ENCODE results near the gene C4orf50.

C4orf50 gene

DNA sequence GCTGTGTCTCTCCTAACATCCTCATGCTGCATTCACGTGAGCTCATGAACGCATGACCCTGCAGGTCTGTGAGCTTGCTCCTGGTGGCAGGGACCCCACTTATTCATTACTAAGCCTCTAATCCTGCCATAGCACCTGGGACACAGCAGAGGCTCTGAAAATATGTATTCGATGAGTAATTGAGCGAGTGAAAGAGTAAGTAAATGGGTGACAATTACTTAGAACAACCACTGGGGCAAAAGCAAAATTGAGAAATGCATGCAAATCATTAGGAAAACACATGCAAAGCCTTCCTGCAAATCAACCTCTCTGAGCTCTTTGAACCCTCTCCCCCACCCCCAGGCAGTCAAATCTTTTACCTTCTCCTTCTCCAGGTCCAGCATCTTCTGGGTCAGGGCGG lies 23.6 kb upstream of the C4orf50 start:
- Histone ChIP-seq H3K4me1 (ENCODE audit: insufficient read depth, poor library complexity, severe bottlenecking) (no peaks in the 10 kb centered on the region), H3K27ac (ENCODE audit: poor library complexity, severe bottlenecking) (no peak overlapping the region), H3K4me3 (ENCODE audit: severe bottlenecking) (no peak overlapping the region), H3K9me3 (ENCODE audit: severe bottlenecking) (no peaks in the 10 kb centered on the region), H3K27me3 (ENCODE audit: insufficient read depth, poor library complexity, severe bottlenecking) (peaks cover 10% of the 10 kb centered on the region), H3K36me3 (ENCODE audit: low read depth) (no peaks in the 10 kb centered on the region)
- TF ChIP-seq, protein P1, sequence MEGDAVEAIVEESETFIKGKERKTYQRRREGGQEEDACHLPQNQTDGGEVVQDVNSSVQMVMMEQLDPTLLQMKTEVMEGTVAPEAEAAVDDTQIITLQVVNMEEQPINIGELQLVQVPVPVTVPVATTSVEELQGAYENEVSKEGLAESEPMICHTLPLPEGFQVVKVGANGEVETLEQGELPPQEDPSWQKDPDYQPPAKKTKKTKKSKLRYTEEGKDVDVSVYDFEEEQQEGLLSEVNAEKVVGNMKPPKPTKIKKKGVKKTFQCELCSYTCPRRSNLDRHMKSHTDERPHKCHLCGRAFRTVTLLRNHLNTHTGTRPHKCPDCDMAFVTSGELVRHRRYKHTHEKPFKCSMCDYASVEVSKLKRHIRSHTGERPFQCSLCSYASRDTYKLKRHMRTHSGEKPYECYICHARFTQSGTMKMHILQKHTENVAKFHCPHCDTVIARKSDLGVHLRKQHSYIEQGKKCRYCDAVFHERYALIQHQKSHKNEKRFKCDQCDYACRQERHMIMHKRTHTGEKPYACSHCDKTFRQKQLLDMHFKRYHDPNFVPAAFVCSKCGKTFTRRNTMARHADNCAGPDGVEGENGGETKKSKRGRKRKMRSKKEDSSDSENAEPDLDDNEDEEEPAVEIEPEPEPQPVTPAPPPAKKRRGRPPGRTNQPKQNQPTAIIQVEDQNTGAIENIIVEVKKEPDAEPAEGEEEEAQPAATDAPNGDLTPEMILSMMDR (IDR thresholded peaks at IDR 0.05; ENCODE audit: poor library complexity, severe bottlenecking) = no peak
- ATAC-seq (ENCODE audit: low read depth) (no peak), DNase-seq (ENCODE audit: low spot score) (no peak)

DNA sequence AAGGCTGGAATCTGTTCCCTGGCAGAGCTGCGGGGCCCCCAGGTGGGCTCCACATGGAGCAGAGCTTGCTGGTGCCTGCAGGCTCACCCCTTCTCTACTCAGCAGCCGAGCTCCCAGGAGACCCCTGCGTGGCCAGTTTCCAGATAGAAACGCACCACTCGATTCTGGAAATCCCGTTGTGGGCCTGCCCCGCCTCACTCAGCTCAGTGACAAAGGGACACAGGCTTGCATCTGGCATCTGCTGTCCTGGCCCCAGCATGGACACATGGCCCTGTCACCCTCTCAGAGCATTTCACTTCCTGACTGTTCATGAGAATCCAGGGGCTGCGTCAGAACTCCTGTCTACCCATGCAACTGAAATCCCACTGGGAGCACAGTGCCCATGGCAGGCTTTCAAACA lies 20.5 kb upstream of the C4orf50 start:
- no peaks in the 10 kb centered on the region for H3K27me3 ChIP-seq (ENCODE audit: insufficient read depth, poor library complexity, severe bottlenecking)
- TF ChIP-seq, protein P1 (IDR thresholded peaks at IDR 0.05; ENCODE audit: poor library complexity, severe bottlenecking) = no peak
- H3K36me3 ChIP-seq (ENCODE audit: low read depth) = no peaks in the 10 kb centered on the region
- H3K27ac ChIP-seq (ENCODE audit: poor library complexity, severe bottlenecking) = no peak overlapping the region
- no peak overlapping the region for H3K4me3 ChIP-seq (ENCODE audit: severe bottlenecking)
- no peaks in the 10 kb centered on the region for H3K4me1 ChIP-seq (ENCODE audit: insufficient read depth, poor library complexity, severe bottlenecking)
- ATAC-seq (ENCODE audit: low read depth) (no peak), DNase-seq (ENCODE audit: low spot score) (no peak)
- H3K9me3 ChIP-seq (ENCODE audit: severe bottlenecking) = no peaks in the 10 kb centered on the region

DNA sequence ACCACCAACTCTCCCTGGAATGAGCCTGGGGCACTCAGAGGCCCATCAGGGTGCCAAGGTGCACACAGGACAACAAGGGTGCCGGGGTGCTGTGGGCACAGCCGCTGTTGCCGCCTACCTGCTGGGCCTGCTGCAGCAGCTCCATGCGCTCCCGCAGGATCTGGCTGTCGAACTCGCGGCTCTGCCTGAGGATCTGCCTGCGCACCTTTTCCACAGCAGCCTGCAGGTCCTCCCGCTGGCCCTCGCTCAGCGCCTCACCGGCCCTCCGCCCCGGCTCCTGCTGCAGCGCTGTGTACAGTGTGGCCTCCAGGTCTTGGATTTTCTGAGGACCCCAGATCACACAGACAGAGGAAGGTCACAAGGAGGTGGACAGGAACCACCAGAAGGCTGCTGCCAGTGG lies 17.6 kb upstream of the C4orf50 start:
- no peaks in the 10 kb centered on the region for H3K4me1 ChIP-seq (ENCODE audit: insufficient read depth, poor library complexity, severe bottlenecking)
- DNase-seq (ENCODE audit: low spot score) = no peak
- TF ChIP-seq, protein P1 (IDR thresholded peaks at IDR 0.05; ENCODE audit: poor library complexity, severe bottlenecking) = no peak
- no peak for ATAC-seq (ENCODE audit: low read depth)
- H3K27ac ChIP-seq (ENCODE audit: poor library complexity, severe bottlenecking) = no peak overlapping the region
- H3K9me3 ChIP-seq (ENCODE audit: severe bottlenecking) = no peaks in the 10 kb centered on the region
- no peaks in the 10 kb centered on the region for H3K27me3 ChIP-seq (ENCODE audit: insufficient read depth, poor library complexity, severe bottlenecking)
- H3K36me3 ChIP-seq (ENCODE audit: low read depth) = no peaks in the 10 kb centered on the region
- no peak overlapping the region for H3K4me3 ChIP-seq (ENCODE audit: severe bottlenecking)

DNA sequence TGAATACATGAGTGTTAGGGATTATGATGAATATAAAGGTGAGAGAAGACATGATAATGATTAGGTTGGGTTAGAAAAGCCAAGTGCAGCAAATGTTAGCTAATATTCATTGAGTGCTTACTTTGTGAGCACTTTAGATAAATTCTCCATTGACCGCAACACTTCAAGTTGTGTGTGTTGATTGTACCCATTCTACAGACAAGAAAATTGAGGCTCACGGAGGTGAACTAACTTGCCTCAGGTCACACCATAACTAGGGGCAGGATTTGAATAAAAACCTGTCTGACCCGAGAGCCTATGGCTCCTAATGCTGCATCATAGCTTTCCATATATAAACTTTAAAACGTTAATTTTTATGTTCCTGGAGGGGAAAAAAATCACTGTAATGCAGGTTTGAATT lies 15.2 kb upstream of the C4orf50 start:
- H3K9me3 ChIP-seq (ENCODE audit: severe bottlenecking) = no peaks in the 10 kb centered on the region
- H3K36me3 ChIP-seq (ENCODE audit: low read depth) = no peaks in the 10 kb centered on the region
- H3K4me3 ChIP-seq (ENCODE audit: severe bottlenecking) = no peak overlapping the region
- no peak overlapping the region for H3K27ac ChIP-seq (ENCODE audit: poor library complexity, severe bottlenecking)
- no peak for DNase-seq (ENCODE audit: low spot score)
- TF ChIP-seq, protein P1 (IDR thresholded peaks at IDR 0.05; ENCODE audit: poor library complexity, severe bottlenecking) = no peak
- H3K4me1 ChIP-seq (ENCODE audit: insufficient read depth, poor library complexity, severe bottlenecking) = no peaks in the 10 kb centered on the region
- H3K27me3 ChIP-seq (ENCODE audit: insufficient read depth, poor library complexity, severe bottlenecking) = no peaks in the 10 kb centered on the region
- no peak for ATAC-seq (ENCODE audit: low read depth)

DNA sequence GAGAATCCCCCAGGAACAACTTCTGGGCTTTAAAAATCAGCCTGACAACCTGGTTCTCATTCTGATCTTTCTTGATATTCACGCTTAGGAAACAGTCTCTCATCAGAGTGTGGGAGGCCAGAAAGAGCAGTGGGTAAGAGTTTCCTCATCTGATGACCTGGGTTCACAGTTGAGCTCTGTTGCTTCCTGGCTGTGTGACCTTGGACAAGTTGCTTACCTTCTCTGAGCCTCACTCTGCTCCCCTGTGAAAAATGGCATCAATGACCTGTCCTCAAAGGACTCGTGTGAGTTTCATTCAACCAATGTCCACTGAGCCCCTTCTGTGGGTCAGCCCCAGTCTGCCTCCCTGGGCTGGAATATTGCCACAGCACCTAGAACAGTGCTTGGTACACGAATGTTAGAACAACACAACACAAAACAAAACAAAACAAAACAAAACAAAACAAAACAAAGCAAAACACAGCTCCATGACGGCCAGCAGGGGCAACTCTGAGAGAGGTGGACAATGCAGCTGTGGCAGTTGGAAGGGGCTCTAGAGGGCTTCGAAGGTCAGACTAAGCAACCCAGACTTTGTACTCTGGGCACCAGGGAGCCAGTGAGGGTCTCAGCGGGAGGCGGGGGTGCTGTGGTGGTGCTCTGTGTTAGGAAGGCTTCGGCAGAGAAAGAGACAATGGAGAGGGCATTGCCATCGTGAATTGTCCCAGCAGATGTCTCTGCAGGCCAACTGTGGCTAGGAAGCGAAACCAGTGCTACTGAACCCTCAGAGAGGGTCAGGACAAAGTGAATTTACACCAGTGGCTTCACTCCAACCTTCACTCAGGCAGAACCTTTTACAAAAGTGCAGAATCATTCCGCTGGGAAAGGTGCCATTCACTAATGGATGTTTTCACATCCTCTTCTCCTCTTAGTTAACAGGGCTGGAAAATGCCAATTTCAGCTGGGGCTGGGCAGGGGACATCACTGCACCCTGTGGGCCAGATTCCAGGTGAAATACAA lies 14.3 kb upstream of the C4orf50 start:
- H3K27ac ChIP-seq (ENCODE audit: poor library complexity, severe bottlenecking) = no peak overlapping the region
- DNase-seq (ENCODE audit: low spot score) = no peak
- H3K4me3 ChIP-seq (ENCODE audit: severe bottlenecking) = no peak overlapping the region
- TF ChIP-seq, protein P1 (IDR thresholded peaks at IDR 0.05; ENCODE audit: poor library complexity, severe bottlenecking) = no peak
- H3K36me3 ChIP-seq (ENCODE audit: low read depth) = no peaks in the 10 kb centered on the region
- ATAC-seq (ENCODE audit: low read depth) = no peak
- no peaks in the 10 kb centered on the region for H3K4me1 ChIP-seq (ENCODE audit: insufficient read depth, poor library complexity, severe bottlenecking)
- no peaks in the 10 kb centered on the region for H3K9me3 ChIP-seq (ENCODE audit: severe bottlenecking)
- no peaks in the 10 kb centered on the region for H3K27me3 ChIP-seq (ENCODE audit: insufficient read depth, poor library complexity, severe bottlenecking)
